ENCODE results near the gene TAF12.

- no peak for TF ChIP-seq POLR2A (IDR thresholded peaks at IDR 0.05)
- TF ChIP-seq CTCF (IDR thresholded peaks at IDR 0.05): no peak
These were observed 64.1 kb downstream of the TAF12 start for GRCh38 chr1:28578696-28579218.
